ENCODE measurements around the gene TMEM236.

The TMEM236 gene

GRCh38 chr10:17742918-17743317 lies 9.1 kb upstream of the TMEM236 start:
- DNase-seq (ENCODE audit: low read depth) = peak; percentile 19

GRCh38 chr10:17743437-17743836 lies 8.6 kb upstream of the TMEM236 start:
- no peak for DNase-seq (ENCODE audit: low read depth)

- DNase-seq (ENCODE audit: low read depth) = no peak
These were observed 7.6 kb upstream of the TMEM236 start for GRCh38 chr10:17744341-17744861.

GRCh38 chr10:17747883-17748550 lies 4.0 kb upstream of the TMEM236 start:
- no peak for DNase-seq (ENCODE audit: low read depth)

GRCh38 chr10:17749890-17750289 lies 2.1 kb upstream of the TMEM236 start:
- DNase-seq (ENCODE audit: low read depth) = no peak

- no peak for DNase-seq (ENCODE audit: low read depth)
These were observed 4.7 kb downstream of the TMEM236 start for GRCh38 chr10:17756557-17757217.

GRCh38 chr10:17758200-17758599 lies 6.2 kb downstream of the TMEM236 start:
- DNase-seq (ENCODE audit: low read depth) = no peak

- no peak for DNase-seq (ENCODE audit: low read depth)
These were observed 6.9 kb downstream of the TMEM236 start for GRCh38 chr10:17758896-17759295.

- DNase-seq (ENCODE audit: low read depth) = no peak
These were observed 12.1 kb downstream of the TMEM236 start for GRCh38 chr10:17764142-17764541.

GRCh38 chr10:17765602-17766001 lies 13.6 kb downstream of the TMEM236 start:
- no peak for DNase-seq (ENCODE audit: low read depth)

- DNase-seq (ENCODE audit: low read depth) = no peak
These were observed 14.7 kb downstream of the TMEM236 start for GRCh38 chr10:17766731-17767130.

- DNase-seq (ENCODE audit: low read depth) = no peak
These were observed 16.5 kb downstream of the TMEM236 start for GRCh38 chr10:17768496-17768895.

GRCh38 chr10:17768957-17769356 lies 17.0 kb downstream of the TMEM236 start:
- no peak for DNase-seq (ENCODE audit: low read depth)

- DNase-seq (ENCODE audit: low read depth) = no peak
These were observed 19.0 kb downstream of the TMEM236 start for GRCh38 chr10:17771017-17771416.

- DNase-seq (ENCODE audit: low read depth) = no peak
These were observed 27.8 kb downstream of the TMEM236 start for GRCh38 chr10:17779784-17780183.

- no peak for DNase-seq (ENCODE audit: low read depth)
These were observed 28.7 kb downstream of the TMEM236 start for GRCh38 chr10:17780727-17781126.

GRCh38 chr10:17781856-17782255 lies 29.9 kb downstream of the TMEM236 start:
- DNase-seq (ENCODE audit: low read depth) = no peak

GRCh38 chr10:17782921-17783665 lies 31.1 kb downstream of the TMEM236 start:
- no peak for DNase-seq (ENCODE audit: low read depth)

GRCh38 chr10:17783751-17784150 lies 31.8 kb downstream of the TMEM236 start:
- DNase-seq (ENCODE audit: low read depth) = no peak

- no peak for DNase-seq (ENCODE audit: low read depth)
These were observed 32.7 kb downstream of the TMEM236 start for GRCh38 chr10:17784688-17785087.

GRCh38 chr10:17785276-17785930 lies 33.4 kb downstream of the TMEM236 start:
- DNase-seq (ENCODE audit: low read depth) = no peak

Data from HS-5 (cell line).